Measurements from ENCODE around the gene SIVA1. TPM values are rescaled to one million over a fixed set of nuclear protein-coding genes. Genes with fewer than 3 reads are reported as not detected.

The SIVA1 gene
- total and polyA plus RNA-seq, 2 of the 8 experiments (the other 6 are each of a cell fraction or from before 2014, with no cell fraction given) = 123 to 589 TPM

DNA sequence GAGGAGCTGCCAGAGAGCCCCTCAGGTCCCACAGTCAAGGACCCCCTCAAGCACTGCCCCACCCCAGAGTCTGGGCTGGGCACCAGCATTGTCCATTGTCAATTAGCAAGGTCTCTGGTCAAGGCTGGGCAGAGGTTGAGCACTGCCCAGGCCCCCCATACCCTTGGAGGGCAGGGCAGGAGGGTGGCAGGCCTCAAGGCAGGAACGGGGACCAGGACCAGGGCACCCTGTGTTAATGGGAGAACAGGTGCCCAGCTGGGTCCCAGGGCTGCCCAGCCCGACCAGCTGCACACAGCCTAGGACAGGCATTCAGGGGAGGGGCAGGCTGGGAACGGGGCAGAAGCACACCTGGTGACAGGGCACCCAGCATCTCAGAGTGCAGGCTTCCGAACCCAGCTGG is 18.4 kb downstream of the SIVA1 start:
- Histone ChIP-seq H4K5ac (ENCODE audit: insufficient read length, low read depth, low read length) (no peak overlapping the region), H2BK12ac (ENCODE audit: low read depth, low read length) (no peak overlapping the region), H4K91ac (replicated peaks; ENCODE audit: insufficient read length, low read length) (no peak overlapping the region), H3K23me2 (ENCODE audit: low read depth, low read length) (no peaks in the 10 kb centered on the region), H3K4me2 (ENCODE audit: insufficient read depth in 1 of 2, low read depth in 2 of 2, low read length in 2 of 2) (no peak overlapping the region), H2AK5ac (ENCODE audit: low read depth, low read length) (no peak overlapping the region), H3K27me3 (replicated peaks in 1 of 4; ENCODE audit: control insufficient read depth in 3 of 4, extremely low read depth in 1 of 4, insufficient read depth in 3 of 4, low read length in 3 of 4) (no peaks in the 10 kb centered on the region), H3K27ac (ENCODE audit: low read depth, low read length) (no peak overlapping the region), H3K36me3 (ENCODE audit: control insufficient read depth in 2 of 4, insufficient read depth in 4 of 4, low read length in 3 of 4) (peaks cover 0 to 25% (median 12%) of the 10 kb centered on the region in 4 experiments; a peak in 7 of 8 replicates), H3K4me1 (replicated peaks in 1 of 4; ENCODE audit: control insufficient read depth in 3 of 4, insufficient read depth in 4 of 4, low read length in 3 of 4) (peaks cover 0 to 11% (median 8%) of the 10 kb centered on the region in 4 experiments; a peak in 6 of 7 replicates), H3K23ac (ENCODE audit: insufficient read length) (no peak overlapping the region), H3K4ac (replicated peaks; ENCODE audit: insufficient read length, low read depth, low read length) (no peak overlapping the region), H3K79me2 (ENCODE audit: control insufficient read depth in 1 of 2, insufficient read depth in 2 of 2, low read length in 2 of 2) (no peaks in the 10 kb centered on the region), H3K14ac (ENCODE audit: insufficient read length) (no peak overlapping the region), H3K56ac (replicated peaks; ENCODE audit: insufficient read length, low read depth, low read length) (no peak overlapping the region), H3K4me3 (ENCODE audit: extremely low read depth in 1 of 4, insufficient read depth in 2 of 4, low read depth in 3 of 4, low read length in 4 of 4) (no peak overlapping the region), H3K79me1 (ENCODE audit: low read depth, low read length) (no peaks in the 10 kb centered on the region), H3K9ac (replicated peaks in 1 of 4; ENCODE audit: extremely low read depth in 1 of 4, low read depth in 3 of 4, low read length in 3 of 4) (no peak overlapping the region), H3K9me3 (ENCODE audit: insufficient read depth in 2 of 2, low read depth in 1 of 2, low read length in 1 of 2) (peaks cover 11 to 17% of the 10 kb centered on the region in 2 experiments; a peak in 2 of 4 replicates), H2BK20ac (ENCODE audit: low read length) (no peak overlapping the region), H2BK5ac (ENCODE audit: low read depth, low read length) (no peak overlapping the region; the same call in 1 of the 2 replicates), H2BK120ac (replicated peaks; ENCODE audit: low read depth, low read length) (no peak overlapping the region), H2BK15ac (ENCODE audit: low read length) (no peak overlapping the region), H2AFZ (ENCODE audit: low read length) (no peak overlapping the region), H4K8ac (ENCODE audit: extremely low read depth, insufficient read depth, low read length) (no peak overlapping the region), H3K18ac (ENCODE audit: extremely low read depth, low read length) (no peak overlapping the region), H4K20me1 (replicated peaks in 1 of 2; ENCODE audit: control insufficient read depth in 1 of 2, insufficient read depth in 2 of 2, low read length in 2 of 2) (peaks cover 7 to 26% of the 10 kb centered on the region in 2 experiments)
- POLR2A ChIA-PET (ENCODE audit: partially characterized antibody) = interaction anchor here (0.9 to 3.5 kb wide), 2 partner anchors 18 to 30 kb away, joined by 4 to 10 read pairs; partner anchors contain the start of genes SIVA1 and ZBTB42
- FAIRE-seq = no peak
- WGBS, 2 experiments (ENCODE audit: extremely low coverage in 1 of 2, insufficient coverage in 1 of 2, insufficient read length in 1 of 2, insufficient replicate concordance in 2 of 2, low coverage in 1 of 2, low lambda C conversion rate in 2 of 2, missing lambda C conversion rate in 1 of 2) = 93% methylated on average over 4 of the region's 4 CpGs; no CpG with 5 or more reads in 1 of the 2 experiments
- CTCF ChIA-PET (ENCODE audit: partially characterized antibody) = interaction anchor here (0.8 to 7.8 kb wide), 22 partner anchors 9 to 490 kb away, joined by 3 to 110 read pairs (median 7); partner anchors contain the start of gene AKT1
- TF ChIP-seq HDAC2 (IDR thresholded peaks at IDR 0.05; ENCODE audit: borderline replicate concordance in 1 of 2, low read depth in 2 of 2, low read length in 2 of 2) (no peak), HDAC6 (IDR thresholded peaks at IDR 0.05; ENCODE audit: low read depth, low read length) (no peak), SRF (IDR thresholded peaks at IDR 0.05; ENCODE audit: low read depth, low read length) (no peak), POLR2AphosphoS5 (IDR thresholded peaks at IDR 0.05; ENCODE audit: low read depth, low read length) (no peak), MAFK (IDR thresholded peaks at IDR 0.05; ENCODE audit: low read depth, low read length) (no peak), TEAD4 (IDR thresholded peaks at IDR 0.05; ENCODE audit: low read depth, low read length) (no peak), PHF8 (conservative IDR thresholded peaks at IDR 0.05; ENCODE audit: low read depth, low read length) (no peak), RNF2 (IDR thresholded peaks at IDR 0.05; ENCODE audit: borderline replicate concordance, low read depth, low read length, missing control alignments, poor library complexity, severe bottlenecking) (no peak), CREB1 (IDR thresholded peaks at IDR 0.05) (no peak)
- TF ChIP-seq, protein P1, sequence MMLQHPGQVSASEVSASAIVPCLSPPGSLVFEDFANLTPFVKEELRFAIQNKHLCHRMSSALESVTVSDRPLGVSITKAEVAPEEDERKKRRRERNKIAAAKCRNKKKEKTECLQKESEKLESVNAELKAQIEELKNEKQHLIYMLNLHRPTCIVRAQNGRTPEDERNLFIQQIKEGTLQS (IDR thresholded peaks at IDR 0.05; ENCODE audit: insufficient read depth, low read depth, low read length) = no peak
- DNase-seq (ENCODE audit: low read depth in 1 of 2, low spot score in 2 of 2) = no peak
